Thyroid gland (tissue), 4 donors: Measurements from ENCODE around the gene GPC6. TPM values are rescaled to one million over a fixed set of nuclear protein-coding genes. Genes with fewer than 3 reads are reported as not detected.

Experiments
- DNase-seq, 2 donors: peaks; one replicate each; pipeline ENCODE4 v3.0.0-alpha.2; 2019
- H3K27ac ChIP-seq, 3 donors: fragments of 200-600 bp; sonication (generic); 1 replicate in 2 of 3; 2 replicates in 1 of 3; pipeline ENCODE4 v1.5.1; 2016 to 2019; ENCODE audit warnings: mild to moderate bottlenecking in 1 of 3, moderate library complexity in 1 of 3
- H3K27me3 ChIP-seq: fragments of 200-600 bp; sonication (generic); one replicate; pipeline ENCODE4 v1.5.1; 2019
- H3K36me3 ChIP-seq, 2 donors: fragments of 200-600 bp; sonication (generic); one replicate each; pipeline ENCODE4 v1.5.1; 2016 to 2019
- H3K4me1 ChIP-seq, 2 donors: fragments of 200-600 bp; sonication (generic); one replicate each; pipeline ENCODE4 v1.5.1; 2017 to 2019
- H3K4me3 ChIP-seq, 3 donors: fragments of 200-600 bp; sonication (generic); replicated peaks in 1 of 3; 1 replicate in 2 of 3; 2 replicates in 1 of 3; pipeline ENCODE4 v1.5.1; 2016; ENCODE audit warnings: mild to moderate bottlenecking in 1 of 3
- H3K9me3 ChIP-seq: fragments of 200-600 bp; sonication (generic); one replicate; pipeline ENCODE4 v1.5.1; 2017
- CTCF ChIP-seq, 6 experiments: fragments of 200-600 bp in 3 of 6; fragments of 450-650 bp in 3 of 6; sonication (generic) in 3 of 6; IDR thresholded peaks; one replicate each; pipeline ENCODE4 v1.5.1; 2016 to 2019; ENCODE audit warnings: antibody characterized with exemption in 6 of 6, mild to moderate bottlenecking in 2 of 6, inconsistent platforms in 1 of 6, moderate library complexity in 1 of 6
- POLR2A ChIP-seq, 2 donors: fragments of 450-650 bp; IDR thresholded peaks; one replicate each; pipeline ENCODE4 v1.6.1; 2017; ENCODE audit warnings: antibody characterized with exemption in 2 of 2, mild to moderate bottlenecking in 2 of 2, moderate library complexity in 1 of 2
- WGBS, 2 donors: methylation state at CpG; one replicate each; pipeline ENCODE4 v1.1.5; 2017; 5-methylcytosine and 5-hydroxymethylcytosine counted together
- intact Hi-C: fragments of 100-400 bp; cut with DNase I; formaldehyde crosslinking; loops from one replicate; pipeline ENCODE4 v1.15.1; 2023
- total RNA-seq, 4 donors: library from RNA; depleted of rRNA; stranded (reverse); fragments of >200 nt; gene quantifications; one replicate each; pipeline ENCODE4 v1.2.3, GENCODE V29; 2016

GPC6 gene
- total RNA-seq, 4 donors from 2014 or later, result 2.8 to 13.4 (median 7.5) TPM

DNA sequence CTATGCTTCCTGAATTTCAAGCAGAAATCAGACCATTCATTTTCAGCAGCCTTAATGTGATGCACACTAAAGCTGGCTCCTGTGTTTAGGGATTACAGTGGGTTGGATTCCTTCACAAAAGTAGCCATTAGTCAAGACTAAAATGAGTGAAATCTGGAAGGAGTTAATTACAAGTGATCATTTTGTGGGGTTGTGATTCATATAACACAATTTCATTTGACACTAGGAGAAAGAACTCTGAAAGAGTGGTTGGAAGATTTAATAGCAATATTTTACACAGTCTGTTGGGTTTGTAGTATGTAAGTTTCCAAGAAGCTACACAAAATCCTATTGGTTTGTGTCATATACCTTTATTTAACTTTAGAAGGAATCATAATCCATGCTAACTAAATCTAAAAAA lies 1015.9 kb downstream of the GPC6 start:
- H3K27ac ChIP-seq, result no peak overlapping the region
- no peak overlapping the region for H3K4me3 ChIP-seq
- no peaks in the 10 kb centered on the region for H3K9me3 ChIP-seq
- no peak for TF ChIP-seq POLR2A (IDR thresholded peaks at IDR 0.05)
- TF ChIP-seq CTCF (IDR thresholded peaks at IDR 0.05), result no peak
- H3K36me3 ChIP-seq, result no peaks in the 10 kb centered on the region
- H3K27me3 ChIP-seq, result no peaks in the 10 kb centered on the region
- H3K4me1 ChIP-seq, result no peaks in the 10 kb centered on the region
- intact Hi-C loops, result no loop called here
- DNase-seq, result no peak

- H3K36me3 ChIP-seq, result no peaks in the 10 kb centered on the region
- no peaks in the 10 kb centered on the region for H3K4me1 ChIP-seq
- no peak overlapping the region for H3K4me3 ChIP-seq
- no peak for DNase-seq
- H3K27ac ChIP-seq, result no peak overlapping the region
- intact Hi-C loops, result no loop called here
- H3K9me3 ChIP-seq, result no peaks in the 10 kb centered on the region
- H3K27me3 ChIP-seq, result no peaks in the 10 kb centered on the region
- no peak for TF ChIP-seq POLR2A (IDR thresholded peaks at IDR 0.05)
Observed at GRCh38 chr13:94243551-94243950, 1016.9 kb downstream of the GPC6 start.

GRCh38 chr13:94246495-94246894 lies 1019.9 kb downstream of the GPC6 start:
- H3K36me3 ChIP-seq, result no peaks in the 10 kb centered on the region
- H3K4me3 ChIP-seq, result no peak overlapping the region
- 90 to 94% methylated on average over 1 of the region's 1 CpG for WGBS, 2 donors
- intact Hi-C loops, result no loop called here
- H3K27me3 ChIP-seq, result no peaks in the 10 kb centered on the region
- H3K9me3 ChIP-seq, result no peaks in the 10 kb centered on the region
- H3K27ac ChIP-seq, result no peak overlapping the region
- no peaks in the 10 kb centered on the region for H3K4me1 ChIP-seq
- no peak for TF ChIP-seq CTCF (IDR thresholded peaks at IDR 0.05)
- TF ChIP-seq POLR2A (IDR thresholded peaks at IDR 0.05), result no peak
- DNase-seq, result no peak

- no peak for DNase-seq
- Histone ChIP-seq H3K27me3 (no peaks in the 10 kb centered on the region), H3K36me3 (no peaks in the 10 kb centered on the region), H3K9me3 (no peaks in the 10 kb centered on the region), H3K27ac (no peak overlapping the region), H3K4me3 (no peak overlapping the region), H3K4me1 (no peaks in the 10 kb centered on the region)
- TF ChIP-seq POLR2A (IDR thresholded peaks at IDR 0.05), result no peak
- TF ChIP-seq CTCF (IDR thresholded peaks at IDR 0.05), result no peak
- intact Hi-C loops, result no loop called here
- 90 to 93% methylated on average over 1 of the region's 1 CpG for WGBS, 2 donors
Observed at GRCh38 chr13:94247890-94248289, 1021.3 kb downstream of the GPC6 start.

GRCh38 chr13:94248454-94249228 lies 1022.0 kb downstream of the GPC6 start:
- Histone ChIP-seq H3K36me3 (no peaks in the 10 kb centered on the region), H3K4me1 (no peaks in the 10 kb centered on the region), H3K27ac (no peak overlapping the region), H3K4me3 (no peak overlapping the region), H3K9me3 (no peaks in the 10 kb centered on the region), H3K27me3 (no peaks in the 10 kb centered on the region)
- no peak for TF ChIP-seq POLR2A (IDR thresholded peaks at IDR 0.05)
- no peak for TF ChIP-seq CTCF (IDR thresholded peaks at IDR 0.05)
- no peak for DNase-seq
- 93 to 96% methylated on average over 2 of the region's 2 CpGs for WGBS, 2 donors
- intact Hi-C loops, result no loop called here
